A549 (cell line): ENCODE measurements around the gene FIGN. TPM values are rescaled to one million over a fixed set of nuclear protein-coding genes. Genes with fewer than 3 reads are reported as not detected.

Source experiments
- ATAC-seq, 2 experiments: fragments of 200-7000 bp in 1 of 2; fragments of >200 bp in 1 of 2; cut with Nextera tagmentation in 1 of 2; cut with Tn5 transposase in 1 of 2; 3 replicates each; pipeline versions ENCODE4 v1.8.0 to v1.9.1; 2018 to 2020; ENCODE audit warnings: mild to moderate bottlenecking in 1 of 2, moderate library complexity in 1 of 2
- CTCF ChIA-PET: fragments of 300-600 bp; sonication (Branson Sonifier 250); formaldehyde crosslinking; extraction: SDS; loops from one replicate; lab custom pipeline; 2021; ENCODE audit warnings: antibody characterized with exemption, inconsistent platforms; lab: Yijun Ruan, JAX
- POLR2A ChIA-PET: fragments of 350-600 bp; formaldehyde crosslinking; extraction: SDS; loops from one replicate; lab custom pipeline; 2021; ENCODE audit warnings: antibody characterized with exemption, inconsistent platforms; lab: Yijun Ruan, JAX
- DNase-seq, 2 experiments: peaks; one replicate each; pipeline versions ENCODE4 v3.0.0 to v3.0.0-alpha.2; 2011 to 2016; ENCODE audit warnings: low read depth in 1 of 2, low spot score in 1 of 2
- FAIRE-seq: peaks from 2 replicates; lab custom pipeline; 2011; peaks lifted over from hg19 to GRCh38; lab: Jason Lieb, UNC
- H3K27ac ChIP-seq, 2 experiments: fragments of >200 bp; sonication (Bioruptor Twin); formaldehyde crosslinking; 3 replicates each; pipeline ENCODE4 v1.5.1; 2016 to 2017
- H3K4me1 ChIP-seq: fragments of >200 bp; sonication (Bioruptor Twin); formaldehyde crosslinking; 3 replicates; pipeline ENCODE4 v1.6.1; 2016
- H3K4me2 ChIP-seq: fragments of >200 bp; sonication (Bioruptor Twin); formaldehyde crosslinking; 3 replicates; pipeline ENCODE4 v1.6.1; 2016
- H3K4me3 ChIP-seq: fragments of >200 bp; sonication (Bioruptor Twin); formaldehyde crosslinking; 3 replicates; pipeline ENCODE4 v1.5.1; 2016
- H3K9me3 ChIP-seq: fragments of >200 bp; sonication (Bioruptor Twin); formaldehyde crosslinking; 3 replicates; pipeline ENCODE4 v1.6.1; 2016
- CBX8 ChIP-seq: fragments of 200-600 bp; sonication (generic); IDR thresholded peaks from 2 replicates; pipeline ENCODE4 v1.6.1; 2016
- E2F6 ChIP-seq: IDR thresholded peaks from 2 replicates; pipeline ENCODE4 v1.6.1; 2012; ENCODE audit warnings: low read depth, borderline replicate concordance
- ELK1 ChIP-seq: fragments of 150-350 bp; IDR thresholded peaks from 2 replicates; pipeline ENCODE4 v1.6.1; 2014; ENCODE audit warnings: low read depth, mild to moderate bottlenecking, low read length
- ESRRA ChIP-seq: fragments of 150-350 bp; IDR thresholded peaks from 2 replicates; pipeline ENCODE4 v1.6.1; 2014; ENCODE audit warnings: mild to moderate bottlenecking, low read length, borderline replicate concordance
- FOXS1 ChIP-seq: fragments of 250-450 bp; sonication (Bioruptor Pico); IDR thresholded peaks from 2 replicates; pipeline ENCODE4 v1.5.0; 2020; ENCODE audit warnings: mild to moderate bottlenecking, moderate library complexity
- HDAC2 ChIP-seq: fragments of 200-600 bp; sonication (generic); IDR thresholded peaks from 2 replicates; pipeline ENCODE4 v1.6.1; 2016
- HMGXB4 ChIP-seq: fragments of 250-450 bp; sonication (Bioruptor Pico); IDR thresholded peaks from 2 replicates; pipeline ENCODE4 v1.5.0; 2021; ENCODE audit warnings: mild to moderate bottlenecking, moderate library complexity, borderline replicate concordance
- JUNB ChIP-seq: fragments of >200 bp; sonication (Bioruptor Twin); formaldehyde crosslinking; IDR thresholded peaks from 2 replicates; pipeline ENCODE4 v1.6.1; 2016
- MAFK ChIP-seq: fragments of 450-650 bp; IDR thresholded peaks from 2 replicates; pipeline ENCODE4 v1.6.1; 2014; ENCODE audit not compliant: partially characterized antibody
- NR3C1 ChIP-seq: fragments of >200 bp; sonication (Bioruptor Twin); formaldehyde crosslinking; IDR thresholded peaks from 3 replicates; pipeline ENCODE4 v1.6.1; 2017
- POLR2A ChIP-seq: IDR thresholded peaks from 2 replicates; pipeline ENCODE4 v1.6.1; 2012; ENCODE audit warnings: mild to moderate bottlenecking, low read length
- REST ChIP-seq: fragments of 200-600 bp; sonication (generic); IDR thresholded peaks from 2 replicates; pipeline ENCODE4 v1.6.1; 2016; ENCODE audit warnings: antibody characterized with exemption, mild to moderate bottlenecking, moderate library complexity
- TFCP2L1 ChIP-seq: fragments of 250-450 bp; sonication (Bioruptor Pico); IDR thresholded peaks from 2 replicates; pipeline ENCODE4 v1.5.0; 2021; ENCODE audit warnings: mild to moderate bottlenecking
- ZFP36 ChIP-seq: fragments of 450-650 bp; IDR thresholded peaks from 2 replicates; pipeline ENCODE4 v1.6.1; 2014; ENCODE audit warnings: borderline replicate concordance; ENCODE audit not compliant: partially characterized antibody
- ZSCAN20 ChIP-seq: fragments of 250-450 bp; sonication (Bioruptor Pico); IDR thresholded peaks from 2 replicates; pipeline ENCODE4 v1.8.0; 2022; ENCODE audit warnings: mild to moderate bottlenecking, moderate library complexity
- WGBS: methylation state at CpG from one replicate; pipeline ENCODE4 v1.1.6; 2017; ENCODE audit errors: missing lambda C conversion rate; 5-methylcytosine and 5-hydroxymethylcytosine counted together
- polyA plus RNA-seq, 4 experiments: library from polyadenylated mRNA; depleted of rRNA in 3 of 4; stranded (reverse); fragments of >200 nt; fragmentation: RNase III in 1 of 4; extraction: RNeasy Plus Mini Kit Qiagen cat#74134 plus additional on column Dnase treatment in 1 of 4; gene quantifications; 2 replicates in 3 of 4; 3 replicates in 1 of 4; pipeline ENCODE4 v1.2.3, GENCODE V29; 2011 to 2017

Gene FIGN
- polyA plus RNA-seq, 2 of the 4 experiments (the other 2 are of a cell fraction) = 1.9 to 3.8 TPM

- no peak for TF ChIP-seq JUNB
- TF ChIP-seq NR3C1 = no peak
- TF ChIP-seq MAFK = no peak
- no peak for TF ChIP-seq HDAC2
- TF ChIP-seq FOXS1 (CRISPR knock-in tag) = no peak
- no peak for TF ChIP-seq POLR2A
- TF ChIP-seq ELK1 = no peak
- Histone ChIP-seq H3K4me2 (0 out of 3 replicates have a peak overlapping the region, but pooled peaks have one; percentile 9), H3K27ac (no peak overlapping the region), H3K9me3 (no peaks in the 10 kb centered on the region), H3K4me1 (peaks cover 11% of the 10 kb centered on the region; the same call in 1 of the 3 replicates), H3K4me3 (no peak overlapping the region)
- WGBS = 71% methylated on average over 7 of the region's 7 CpGs
- ATAC-seq (no peak), DNase-seq (no peak), FAIRE-seq (no peak)
- ChIA-PET POLR2A (no interaction called here), CTCF (interaction anchor here (0.6 kb wide), 1 partner anchor 38 kb away, joined by 3 read pairs; no protein-coding TSS in a partner anchor)
These were observed 109.1 kb downstream of the FIGN start for GRCh38 chr2:163626639-163627109.

- Histone ChIP-seq H3K4me2 (0 out of 3 replicates have a peak overlapping the region, but pooled peaks have one; percentile 9), H3K4me1 (peaks cover 11% of the 10 kb centered on the region; the same call in 1 of the 3 replicates), H3K9me3 (no peaks in the 10 kb centered on the region), H3K27ac (no peak overlapping the region), H3K4me3 (no peak overlapping the region)
- FAIRE-seq (no peak), ATAC-seq (no peak), DNase-seq (no peak)
- ChIA-PET CTCF (interaction anchor here (0.6 kb wide), 1 partner anchor 38 kb away, joined by 3 read pairs; no protein-coding TSS in a partner anchor), POLR2A (no interaction called here)
- TF ChIP-seq MAFK (no peak), REST (no peak)
- 74% methylated on average over 1 of the region's 1 CpG for WGBS
These were observed 109.6 kb downstream of the FIGN start for GRCh38 chr2:163626208-163626607.

- no peak for DNase-seq
- FAIRE-seq = no peak
- H3K9me3 ChIP-seq = no peaks in the 10 kb centered on the region
- 97% methylated on average over 1 of the region's 1 CpG for WGBS
- H3K4me2 ChIP-seq = no peak overlapping the region
- H3K4me1 ChIP-seq = peaks cover 11% of the 10 kb centered on the region; the same call in 1 of the 3 replicates
- H3K27ac ChIP-seq = no peak overlapping the region
- no peak overlapping the region for H3K4me3 ChIP-seq
- TF ChIP-seq ZFP36 (no peak), TFCP2L1 (no peak), HDAC2 (no peak), ZSCAN20 (CRISPR knock-in tag) (no peak), HMGXB4 (CRISPR knock-in tag) (no peak), ESRRA (no peak), E2F6 (no peak), ELK1 (no peak), CBX8 (no peak)
- TF ChIP-seq, all 56 proteins: peak for 0
- CTCF ChIA-PET = no interaction called here
- no peak for ATAC-seq
- POLR2A ChIA-PET = no interaction called here
These were observed 110.2 kb downstream of the FIGN start for GRCh38 chr2:163625632-163626031.
